Neural cell (in vitro differentiated cells): ENCODE data around the gene CLSTN1. TPM values are rescaled to one million over a fixed set of nuclear protein-coding genes. Genes with fewer than 3 reads are reported as not detected.

ENCODE experiments used
- H2AFZ ChIP-seq: fragments of 200-600, 300-800 bp; sonication (generic), shearing (Covaris generic); 2 replicates; pipeline ENCODE4 v1.6.0; 2014; ENCODE audit warnings: low read depth, mild to moderate bottlenecking, antibody characterized with exemption, low read length, moderate library complexity
- H3F3A ChIP-seq: fragments of 200-600 bp; shearing (Covaris generic); 2 replicates; pipeline ENCODE4 v1.6.1; 2016; ENCODE audit warnings: mild to moderate bottlenecking, moderate library complexity, mixed read lengths, antibody characterized with exemption, low read length; ENCODE audit not compliant: insufficient read depth, poor library complexity, severe bottlenecking
- H3K27ac ChIP-seq: fragments of 200-600, 300-800 bp; sonication (generic), shearing (Covaris generic); 2 replicates; pipeline ENCODE4 v1.5.1; 2014; ENCODE audit warnings: mild to moderate bottlenecking, low read length, moderate library complexity
- H3K27me3 ChIP-seq: fragments of 300-800, 200-600 bp; sonication (generic), shearing (Covaris generic); 2 replicates; pipeline ENCODE4 v1.6.0; 2014; ENCODE audit warnings: mild to moderate bottlenecking, low read depth, low read length, moderate library complexity; ENCODE audit not compliant: insufficient read depth
- H3K36me3 ChIP-seq: fragments of 300-800, 200-600 bp; sonication (generic), shearing (Covaris generic); 2 replicates; pipeline ENCODE4 v1.5.1; 2014; ENCODE audit warnings: mild to moderate bottlenecking, antibody characterized with exemption, low read length, moderate library complexity; ENCODE audit not compliant: insufficient read depth
- H3K4me2 ChIP-seq: fragments of 300-800, 200-600 bp; sonication (generic), shearing (Covaris generic); 2 replicates; pipeline ENCODE4 v1.6.0; 2014; ENCODE audit warnings: mild to moderate bottlenecking, low read length
- H3K4me3 ChIP-seq: fragments of 300-800, 200-600 bp; sonication (generic), shearing (Covaris generic); 2 replicates; pipeline ENCODE4 v1.5.1; 2014; ENCODE audit warnings: mild to moderate bottlenecking, low read length, moderate library complexity
- H3K79me2 ChIP-seq: fragments of 200-600 bp; shearing (Covaris generic); replicated peaks from 2 replicates; pipeline ENCODE4 v1.6.0; 2014; ENCODE audit warnings: mild to moderate bottlenecking, low read length, moderate library complexity; ENCODE audit not compliant: insufficient read depth
- H3K9ac ChIP-seq: fragments of 300-800, 200-600 bp; sonication (generic), shearing (Covaris generic); 2 replicates; pipeline ENCODE4 v1.6.1; 2016; ENCODE audit warnings: mild to moderate bottlenecking, low read length, mixed read lengths
- H3K9me2 ChIP-seq: fragments of 200-600 bp; shearing (Covaris generic); 2 replicates; pipeline ENCODE4 v1.6.1; 2016; ENCODE audit warnings: mild to moderate bottlenecking, low read length, mixed read lengths; ENCODE audit not compliant: insufficient read depth
- H3K9me3 ChIP-seq: fragments of 200-600, 300-800 bp; sonication (generic), shearing (Covaris generic); 2 replicates; pipeline ENCODE4 v1.6.1; 2016; ENCODE audit warnings: mild to moderate bottlenecking, mixed run types, low read length, moderate library complexity, mixed read lengths
- H4K20me1 ChIP-seq: fragments of 200-600 bp; shearing (Covaris generic); 2 replicates; pipeline ENCODE4 v1.6.1; 2016; ENCODE audit warnings: mild to moderate bottlenecking, mixed run types; ENCODE audit not compliant: insufficient read depth
- CTCF ChIP-seq: fragments of 450-650 bp; IDR thresholded peaks from 2 replicates; pipeline ENCODE4 v1.5.1; 2014; ENCODE audit warnings: antibody characterized with exemption, mild to moderate bottlenecking, moderate library complexity; ENCODE audit not compliant: poor library complexity, severe bottlenecking
- EP300 ChIP-seq: fragments of 450-650 bp; conservative IDR thresholded peaks from 2 replicates; pipeline ENCODE4 v1.6.1; 2014; ENCODE audit warnings: antibody characterized with exemption, mild to moderate bottlenecking, moderate library complexity; ENCODE audit not compliant: poor library complexity, severe bottlenecking
- EZH2 ChIP-seq: fragments of 200-600, 300-800 bp; shearing (Covaris generic), sonication (generic); IDR thresholded peaks from 2 replicates; pipeline ENCODE4 v1.6.1; 2014; ENCODE audit warnings: antibody characterized with exemption, low read length, borderline replicate concordance, mild to moderate bottlenecking; ENCODE audit not compliant: insufficient read depth, poor library complexity, severe bottlenecking
- MXI1 ChIP-seq: fragments of 450-650 bp; conservative IDR thresholded peaks from 2 replicates; pipeline ENCODE4 v1.6.1; 2014; ENCODE audit warnings: antibody characterized with exemption, mild to moderate bottlenecking; ENCODE audit not compliant: poor library complexity, severe bottlenecking
- POLR2AphosphoS5 ChIP-seq: IDR thresholded peaks from 2 replicates; pipeline ENCODE4 v1.6.1; 2012
- RAD21 ChIP-seq: fragments of 450-650 bp; conservative IDR thresholded peaks from 2 replicates; pipeline ENCODE4 v1.6.1; 2014; ENCODE audit warnings: antibody characterized with exemption, mild to moderate bottlenecking, moderate library complexity
- REST ChIP-seq: IDR thresholded peaks from 2 replicates; pipeline ENCODE4 v1.6.1; 2012; ENCODE audit warnings: borderline replicate concordance
- SMC3 ChIP-seq: fragments of 450-650 bp; conservative IDR thresholded peaks from 2 replicates; pipeline ENCODE4 v1.6.1; 2014; ENCODE audit warnings: antibody characterized with exemption, mild to moderate bottlenecking, moderate library complexity; ENCODE audit not compliant: poor library complexity
- TAF1 ChIP-seq: IDR thresholded peaks from 2 replicates; pipeline ENCODE4 v1.6.1; 2012; ENCODE audit warnings: low read depth
- polyA plus RNA-seq: library from polyadenylated mRNA; depleted of rRNA; stranded (reverse); fragments of >200 nt; gene quantifications from 2 replicates; pipeline ENCODE4 v1.2.3, GENCODE V29; 2014

CLSTN1 gene
- polyA plus RNA-seq, 1 donor from 2014 or later: 77.2 TPM

DNA sequence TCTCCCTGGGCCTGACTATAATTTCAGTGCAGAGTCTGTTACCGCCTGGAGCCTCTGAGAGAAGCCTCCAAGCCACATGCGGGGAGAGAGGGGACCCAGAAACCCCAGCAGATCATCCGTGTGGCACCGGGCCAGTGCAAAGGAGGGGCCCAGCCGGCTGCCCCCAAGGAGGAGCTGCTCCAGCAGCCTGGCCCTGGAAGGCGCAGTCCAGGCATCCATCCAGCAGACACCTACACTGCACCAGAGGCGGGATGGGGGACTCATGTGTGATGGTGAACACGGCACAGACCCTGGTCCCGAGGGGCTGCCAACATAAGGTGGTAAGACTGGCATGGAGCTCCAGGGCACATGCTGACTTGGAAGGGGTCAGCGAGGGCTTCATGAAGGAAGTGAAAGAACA lies 39.6 kb upstream of the CLSTN1 start:
- Histone ChIP-seq H3K9ac (no peak overlapping the region), H3K4me2 (no peak overlapping the region), H3F3A (no peaks in the 10 kb centered on the region), H2AFZ (no peak overlapping the region), H3K9me2 (no peaks in the 10 kb centered on the region), H3K4me3 (no peak overlapping the region), H3K27me3 (no peaks in the 10 kb centered on the region), H4K20me1 (no peaks in the 10 kb centered on the region), H3K27ac (no peak overlapping the region), H3K36me3 (no peaks in the 10 kb centered on the region), H3K9me3 (no peaks in the 10 kb centered on the region), H3K79me2 (no peaks in the 10 kb centered on the region)
- no peak for TF ChIP-seq RAD21
- no peak for TF ChIP-seq REST
- no peak for TF ChIP-seq SMC3
- no peak for TF ChIP-seq TAF1
- no peak for TF ChIP-seq EP300
- TF ChIP-seq CTCF: no peak
- no peak for TF ChIP-seq POLR2AphosphoS5
- no peak for TF ChIP-seq EZH2
- TF ChIP-seq MXI1: no peak

DNA sequence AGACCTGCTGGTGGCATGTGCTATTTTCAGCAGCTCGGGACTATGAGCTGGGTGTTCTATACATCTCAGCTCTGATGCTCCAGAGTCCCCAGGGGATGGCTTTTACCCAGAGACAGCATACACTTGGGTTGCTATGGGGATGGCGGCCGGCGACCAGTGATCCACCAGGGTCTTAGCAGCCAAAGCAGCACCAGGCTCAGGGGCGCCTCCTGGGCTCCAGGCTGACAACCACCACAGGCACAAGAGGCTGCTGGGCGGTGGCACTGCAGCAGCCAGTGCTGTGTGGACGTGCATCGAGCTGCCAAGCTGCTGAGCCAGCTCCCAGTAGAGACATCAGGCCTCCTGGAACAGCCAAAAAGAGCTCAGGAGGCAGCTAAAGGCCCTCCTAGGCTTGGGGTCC lies 37.6 kb upstream of the CLSTN1 start:
- TF ChIP-seq CTCF (no peak), MXI1 (no peak)
- H3K27me3 ChIP-seq: no peaks in the 10 kb centered on the region
- H3K79me2 ChIP-seq: no peaks in the 10 kb centered on the region
- no peaks in the 10 kb centered on the region for H3F3A ChIP-seq
- H3K9me3 ChIP-seq: no peaks in the 10 kb centered on the region
- no peaks in the 10 kb centered on the region for H4K20me1 ChIP-seq
- no peaks in the 10 kb centered on the region for H3K36me3 ChIP-seq
- H2AFZ ChIP-seq: no peak overlapping the region
- no peak overlapping the region for H3K4me2 ChIP-seq
- H3K9me2 ChIP-seq: no peaks in the 10 kb centered on the region
- no peak overlapping the region for H3K27ac ChIP-seq
- no peak overlapping the region for H3K9ac ChIP-seq
- H3K4me3 ChIP-seq: no peak overlapping the region
